UCSD-AML1 (cell line): ENCODE measurements around the gene RRM1.
"Not testable (repeated sequence)": the region's sequence is repeated elsewhere in the genome, so short reads cannot be mapped to it uniquely, and the experiment has no call there.

Experiments
- DNase-seq: peaks from one replicate; lab custom pipeline; 2025; ENCODE audit not compliant: unreplicated experiment; lab: John Stamatoyannopoulos, UW

RRM1 gene

DNA sequence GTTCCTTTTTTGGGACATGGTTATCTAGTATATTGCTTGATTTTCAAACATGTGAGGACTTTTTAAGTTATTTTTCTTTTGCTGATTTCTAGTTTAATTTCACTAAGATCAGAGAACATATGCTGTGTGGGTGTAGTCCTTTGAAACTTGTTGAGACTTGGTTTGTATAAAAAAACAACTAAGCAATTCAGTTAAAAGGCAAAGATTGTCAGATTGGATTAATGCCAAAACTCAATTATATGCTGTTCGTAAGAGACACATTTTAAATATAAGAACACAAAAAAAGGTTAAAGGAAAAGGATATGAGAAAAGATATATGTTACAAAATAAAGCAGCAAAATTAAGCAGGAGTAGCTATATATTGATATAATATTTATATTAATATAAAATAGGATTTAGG, 17.8 kb upstream of the RRM1 start:
- DNase-seq = no peak

GRCh38 chr11:4083198-4083597, 11.4 kb upstream of the RRM1 start:
- no peak for DNase-seq

DNA sequence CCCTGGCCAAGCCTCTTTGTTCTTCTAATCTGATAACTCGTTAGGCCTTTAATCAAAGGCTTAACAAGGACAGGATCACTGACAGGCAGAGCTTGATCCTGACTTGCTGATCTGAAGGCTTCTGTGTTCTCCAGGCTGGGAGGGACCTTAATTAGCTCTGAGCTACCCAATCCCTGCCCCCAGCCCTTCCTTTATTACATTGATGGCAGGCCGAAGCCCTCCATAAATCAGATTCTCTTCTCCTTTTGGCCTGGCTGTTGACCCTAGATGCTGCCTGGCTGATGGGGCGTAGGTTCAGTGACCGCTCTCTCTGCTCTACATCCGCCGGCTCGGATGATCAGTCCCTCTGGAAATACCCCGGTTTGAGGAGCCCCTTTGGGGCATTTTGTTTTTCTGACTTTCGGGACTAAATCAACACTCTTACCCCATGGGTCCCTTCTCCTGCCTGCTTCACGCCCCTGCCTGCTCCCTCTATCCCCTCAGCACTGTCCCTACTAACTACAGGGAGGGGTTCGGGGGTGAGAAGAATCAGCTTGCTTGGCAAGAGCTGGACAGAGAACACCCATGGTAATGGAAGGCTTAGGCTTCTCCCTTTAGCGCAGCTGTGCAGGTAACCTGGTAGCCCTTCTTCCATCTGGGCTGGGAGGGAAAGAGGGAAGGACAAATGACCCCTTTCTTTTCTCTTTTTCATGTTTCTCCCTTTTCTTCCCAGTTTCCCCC, 10.0 kb upstream of the RRM1 start:
- DNase-seq = no peak

GRCh38 chr11:4085575-4085974, 9.0 kb upstream of the RRM1 start:
- no peak for DNase-seq

DNA sequence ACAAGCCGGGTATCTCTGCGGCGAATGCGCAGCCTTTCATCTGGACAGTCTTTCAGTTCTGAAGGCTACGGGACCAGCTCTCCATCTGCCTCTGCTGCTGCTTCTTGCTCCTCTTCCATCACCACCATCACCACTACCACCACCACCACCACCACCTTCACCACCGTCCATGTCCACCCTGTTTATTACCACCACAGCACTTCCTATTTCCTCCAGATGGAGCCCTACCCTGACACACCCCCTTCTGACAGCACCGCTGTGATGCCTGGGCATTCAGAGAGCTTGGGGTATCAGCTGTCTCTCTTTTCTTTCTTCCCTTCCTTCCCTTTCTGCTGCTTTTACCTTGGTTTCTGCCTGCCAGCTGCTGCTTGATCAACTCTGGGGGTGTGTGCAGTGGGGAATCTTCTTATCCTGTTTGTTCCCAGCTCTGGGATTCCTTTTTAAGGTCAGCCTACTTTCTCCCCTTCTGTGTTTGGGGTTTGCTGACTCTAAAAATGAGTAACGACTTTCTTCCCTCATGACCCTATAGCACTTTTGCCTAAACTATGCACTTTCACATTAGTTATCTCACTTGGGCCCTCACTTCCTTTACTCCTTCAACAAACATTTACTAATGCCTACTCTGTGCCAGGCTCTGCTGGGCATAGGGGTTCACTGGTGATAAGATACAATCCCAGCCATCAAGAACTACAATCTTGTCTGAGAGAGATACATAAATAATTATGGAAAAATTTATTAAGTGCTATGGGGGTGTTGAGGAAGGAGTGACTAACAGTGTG, 7.8 kb upstream of the RRM1 start:
- DNase-seq = peak; percentile 28

DNA sequence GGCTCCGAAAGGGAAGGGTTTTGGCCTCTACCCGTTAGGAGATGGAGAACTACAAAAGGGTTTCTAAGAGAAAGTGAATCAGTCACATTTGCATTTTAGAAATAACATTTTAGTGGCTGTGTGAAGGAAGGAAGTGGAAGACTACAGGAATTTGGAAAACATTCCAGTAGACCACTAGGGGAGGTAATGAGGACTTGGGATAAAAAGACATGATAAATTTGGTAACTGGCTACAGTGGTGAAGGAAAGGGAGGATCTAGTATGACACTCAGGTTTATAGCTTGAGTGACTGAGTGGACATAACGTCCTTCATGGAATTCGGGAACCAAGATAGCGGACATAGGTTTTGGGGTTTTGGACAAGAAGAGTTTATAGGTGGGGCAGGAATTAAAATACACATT, 7.0 kb upstream of the RRM1 start:
- no peak for DNase-seq

- DNase-seq = no peak
These were observed 4.3 kb upstream of the RRM1 start for GRCh38 chr11:4090258-4090657.

DNA sequence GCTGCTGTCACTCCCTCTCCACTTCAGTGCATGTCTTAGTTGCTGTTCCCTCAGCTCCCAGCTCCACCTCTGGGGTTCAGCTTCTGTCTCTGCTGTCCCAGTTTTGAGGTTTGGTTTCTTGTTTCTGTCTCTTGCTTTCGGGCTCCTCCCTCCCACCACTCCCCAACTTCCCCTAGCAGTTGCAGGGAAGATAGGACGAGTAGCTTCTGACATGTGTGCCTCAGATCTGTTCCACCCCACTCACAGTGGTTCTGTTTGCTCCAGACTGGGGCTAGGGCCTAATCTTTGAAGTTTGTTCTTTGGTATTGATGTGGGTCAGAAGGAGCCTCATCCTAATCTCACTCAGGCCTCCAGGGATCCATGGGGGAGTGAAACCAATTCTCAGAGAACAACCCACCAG, 2.6 kb upstream of the RRM1 start:
- no peak for DNase-seq

DNA sequence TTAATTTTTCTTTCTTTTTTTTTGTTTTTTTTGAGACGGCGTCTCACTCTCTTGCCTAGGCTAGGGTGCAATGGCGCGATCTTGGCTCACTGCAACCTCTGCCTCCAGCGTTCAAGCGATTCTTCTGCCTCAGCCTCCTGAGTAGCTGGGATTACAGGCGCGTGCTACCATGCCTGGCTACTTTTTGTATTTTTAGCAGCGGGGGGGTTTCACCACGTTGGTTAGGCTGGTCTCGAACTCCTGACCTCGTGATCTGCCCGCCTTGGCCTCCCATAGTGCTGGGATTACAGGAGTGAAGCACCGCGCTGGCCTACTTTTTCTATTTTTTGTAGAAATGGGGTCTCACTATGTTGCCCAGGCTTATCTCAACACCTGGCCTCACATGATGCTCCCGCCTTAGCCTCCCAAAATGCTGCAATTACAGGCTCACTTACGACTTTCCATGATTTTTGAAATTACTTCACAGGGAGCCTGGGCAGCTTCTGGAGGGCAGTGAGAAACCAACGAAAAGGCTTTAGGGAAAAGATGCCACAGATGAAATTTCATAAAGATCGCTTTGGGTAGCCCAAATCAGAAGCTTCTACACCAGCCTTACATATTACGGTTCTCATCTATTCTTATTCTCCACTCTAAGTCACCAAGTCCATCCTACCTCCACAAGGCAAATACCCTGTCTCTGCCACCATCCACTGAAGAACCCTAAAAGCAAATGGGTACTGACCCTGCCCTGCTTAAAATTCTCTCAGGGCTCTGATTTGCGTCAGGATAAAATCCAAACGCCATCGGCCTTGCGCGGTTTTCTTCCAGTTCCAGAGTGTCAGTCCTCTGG, 866 bp upstream of the RRM1 start:
- no peak for DNase-seq

GRCh38 chr11:4095509-4096230, 1.1 kb downstream of the RRM1 start:
- no peak for DNase-seq

GRCh38 chr11:4098026-4098621, 3.5 kb downstream of the RRM1 start:
- DNase-seq = no peak

- no peak for DNase-seq
These were observed 8.1 kb downstream of the RRM1 start for GRCh38 chr11:4102711-4103110.

DNA sequence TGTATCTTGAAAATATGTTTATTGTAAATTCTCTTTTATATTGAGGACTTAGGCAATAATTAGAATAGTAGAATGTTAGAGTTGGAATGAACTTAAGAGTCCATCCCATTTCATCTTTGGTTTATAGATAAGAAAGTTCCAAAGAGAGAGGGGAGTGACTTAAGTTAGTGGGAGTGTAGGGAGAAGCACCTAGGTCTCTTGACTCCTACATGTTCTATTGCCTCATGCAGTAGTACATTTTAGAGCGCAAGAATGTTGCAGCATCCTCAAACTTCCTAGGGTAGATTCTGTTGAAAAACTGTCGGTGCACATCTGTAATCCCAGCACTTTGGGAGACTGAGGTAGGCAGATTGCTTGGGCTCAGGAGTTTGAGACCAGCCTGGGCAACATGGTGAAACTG, 8.7 kb downstream of the RRM1 start:
- DNase-seq = no peak

- no peak for DNase-seq
These were observed 11.3 kb downstream of the RRM1 start for GRCh38 chr11:4105916-4106315.

GRCh38 chr11:4111834-4112233, 17.2 kb downstream of the RRM1 start:
- no peak for DNase-seq

- no peak for DNase-seq
These were observed 20.5 kb downstream of the RRM1 start for GRCh38 chr11:4115128-4115527.

- no peak for DNase-seq
These were observed 23.5 kb downstream of the RRM1 start for GRCh38 chr11:4118107-4118506.

DNA sequence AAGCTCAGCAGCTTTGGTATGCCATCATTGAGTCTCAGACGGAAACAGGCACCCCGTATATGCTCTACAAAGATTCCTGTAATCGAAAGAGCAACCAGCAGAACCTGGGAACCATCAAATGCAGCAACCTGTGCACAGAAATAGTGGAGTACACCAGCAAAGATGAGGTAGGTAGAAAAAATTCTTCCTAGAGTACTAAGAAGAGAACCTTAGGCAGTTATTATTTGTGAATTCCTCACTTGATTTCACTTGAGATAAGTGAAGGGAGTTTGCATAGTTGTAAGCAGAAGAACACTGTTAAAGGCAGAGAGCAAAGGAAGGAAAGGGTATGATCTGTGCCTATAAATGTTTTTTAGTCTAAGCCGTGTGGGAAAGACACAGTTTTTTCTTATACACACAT, 28.6 kb downstream of the RRM1 start:
- DNase-seq = no peak

GRCh38 chr11:4125141-4125540, 30.5 kb downstream of the RRM1 start:
- DNase-seq = no peak

DNA sequence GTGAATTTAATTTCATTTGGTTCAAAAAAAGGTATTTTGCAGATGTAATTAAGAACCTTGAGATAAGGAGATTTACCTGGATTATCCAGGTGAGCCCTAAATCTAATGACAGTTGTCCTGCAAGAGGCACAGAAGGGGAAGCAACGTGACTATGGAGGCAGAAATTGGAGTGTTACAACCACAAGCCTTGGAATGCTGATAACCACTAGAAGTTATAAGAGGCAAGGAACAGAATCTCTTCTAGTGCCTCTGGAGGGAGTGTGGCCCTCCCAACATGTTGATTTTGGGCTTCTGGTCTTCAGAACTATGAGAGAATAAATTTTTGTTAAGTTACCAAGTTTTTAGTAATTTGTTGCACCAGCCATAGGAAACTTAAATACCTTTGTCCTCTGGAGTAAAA, 32.8 kb downstream of the RRM1 start:
- DNase-seq = no peak

- DNase-seq = not testable (repeated sequence)
These were observed 35.6 kb downstream of the RRM1 start for GRCh38 chr11:4130219-4130618.
